ENCODE results near the gene PLEKHG3.

PLEKHG3 gene

DNA sequence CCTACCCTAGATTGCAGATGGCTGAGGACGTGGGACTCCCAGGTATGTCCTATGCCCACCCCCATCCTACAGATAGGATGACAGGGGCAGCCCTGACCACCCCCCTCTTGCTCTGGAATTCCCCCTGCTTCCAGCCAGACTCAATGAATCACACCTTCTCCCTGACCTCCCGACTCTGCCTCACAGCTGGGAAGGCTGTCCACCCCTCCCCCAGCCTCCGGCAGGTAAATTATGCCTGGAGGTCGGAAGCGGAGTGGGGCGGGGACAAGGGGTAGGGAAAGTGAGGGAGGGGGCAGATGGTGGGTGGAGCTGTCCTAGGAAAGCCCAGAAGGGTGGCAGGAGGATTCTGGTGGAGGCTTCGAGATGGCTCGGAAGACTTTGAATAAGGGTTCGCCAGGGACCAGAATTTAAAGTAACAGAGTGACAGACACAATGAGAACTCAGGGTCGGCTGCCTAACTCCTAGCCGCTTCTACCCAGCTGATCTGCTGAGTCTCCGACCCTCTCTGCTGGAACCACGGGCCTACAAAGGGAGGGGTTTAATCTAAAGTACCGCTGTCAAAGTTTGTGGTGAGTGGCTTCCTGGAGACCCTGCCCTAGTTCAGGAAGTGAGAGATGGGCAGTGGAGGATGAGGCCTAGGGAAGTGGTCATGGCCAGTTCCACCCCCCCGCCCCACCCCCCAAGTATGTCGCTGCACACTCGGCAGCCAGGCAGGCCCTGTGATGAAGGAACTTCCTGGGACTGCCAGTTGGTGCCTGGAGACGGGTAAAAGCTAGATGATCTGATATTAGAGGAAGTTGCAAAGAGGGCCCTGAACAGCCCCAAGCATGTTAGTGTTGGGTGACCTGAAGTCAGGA, 4.2 kb downstream of the PLEKHG3 start:
- peak; percentile 85 for DNase-seq

DNA sequence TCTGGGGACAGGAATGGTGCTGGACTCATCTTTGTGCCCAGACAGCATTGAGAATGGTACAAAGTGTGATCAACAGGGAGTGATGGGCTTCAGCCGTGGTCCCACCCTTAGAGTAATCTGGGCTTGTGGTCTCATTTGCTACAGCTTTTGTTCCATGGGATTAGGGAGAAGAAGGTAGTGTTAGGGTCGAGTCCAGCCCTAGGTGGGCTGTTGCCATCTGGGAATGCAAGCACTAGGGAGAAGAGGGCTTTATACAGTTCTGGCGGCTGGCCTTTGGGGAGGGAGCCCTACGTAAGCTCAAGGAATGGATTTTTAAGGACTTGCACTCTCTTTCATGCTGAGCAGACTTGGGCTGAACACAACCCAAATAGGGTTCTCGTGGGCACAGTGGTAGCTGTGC, 4.9 kb downstream of the PLEKHG3 start:
- DNase-seq: no peak

DNA sequence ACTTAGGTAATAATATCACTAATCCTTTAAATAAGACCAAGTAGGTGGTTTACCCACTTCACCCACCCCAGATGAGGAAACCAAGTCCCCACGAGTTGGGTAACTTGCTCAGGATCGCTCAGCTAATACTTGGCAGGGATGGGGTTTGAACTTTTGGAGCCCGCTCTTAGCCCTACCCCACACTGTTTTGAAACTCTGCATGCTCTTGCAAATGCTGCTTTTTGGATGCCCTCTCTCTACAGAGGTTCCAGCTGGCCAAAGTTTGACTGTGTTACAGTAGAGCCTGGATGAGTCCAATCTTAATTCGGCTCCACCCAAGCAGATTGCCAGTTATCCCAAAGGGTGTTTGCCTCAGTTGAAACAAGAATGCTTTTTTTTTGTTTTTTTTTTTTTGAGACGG, 6.8 kb downstream of the PLEKHG3 start:
- DNase-seq: no peak

DNA sequence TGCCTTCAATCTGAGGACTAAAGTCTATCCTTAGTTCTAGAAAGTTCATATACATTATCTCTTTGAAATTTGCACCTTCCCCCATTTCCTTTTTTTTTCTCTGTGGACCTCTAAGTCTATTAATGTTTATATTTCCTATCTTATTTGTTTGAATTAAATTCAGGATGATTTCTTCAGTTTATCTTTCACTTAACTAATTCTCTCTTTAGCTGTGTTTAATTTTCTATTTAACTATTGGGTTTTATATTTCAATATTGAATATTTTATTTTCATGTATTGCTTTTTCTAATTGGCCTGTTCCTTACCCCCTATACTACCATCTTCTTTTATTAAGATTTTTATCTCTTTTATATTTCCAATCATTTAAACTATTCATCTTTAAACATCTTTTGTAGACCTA, 9.5 kb downstream of the PLEKHG3 start:
- no peak for DNase-seq

- DNase-seq: no peak
These were observed 10.3 kb downstream of the PLEKHG3 start for GRCh38 chr14:64714432-64715025.

DNA sequence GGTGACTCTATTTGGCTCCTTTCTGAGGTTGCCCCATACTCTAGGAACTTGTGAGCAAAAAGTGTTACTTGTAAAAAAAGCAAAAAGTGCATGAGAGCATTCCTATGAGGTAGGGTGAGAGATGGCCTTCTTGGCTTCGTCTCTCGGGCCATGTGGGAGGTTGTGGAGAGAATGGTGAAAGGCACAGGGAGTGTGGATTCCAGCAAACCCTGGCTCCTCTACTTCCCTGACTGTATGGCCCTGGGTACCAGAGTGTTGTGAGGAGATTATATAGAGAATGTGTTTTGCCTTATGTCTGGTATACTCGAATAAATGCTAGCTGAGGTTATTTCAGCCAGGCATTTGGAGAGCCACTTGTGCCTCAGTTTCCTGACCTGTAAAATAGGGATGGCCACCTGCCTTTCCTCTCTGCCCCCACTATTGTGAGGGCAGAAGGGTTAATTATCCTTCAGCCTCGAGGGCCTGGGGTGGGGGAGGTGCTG, 11.0 kb downstream of the PLEKHG3 start:
- no peak for DNase-seq

- DNase-seq: peak; percentile 43
These were observed 11.6 kb downstream of the PLEKHG3 start for GRCh38 chr14:64715628-64716412.

- DNase-seq: peak; percentile 79
These were observed 13.6 kb downstream of the PLEKHG3 start for GRCh38 chr14:64717870-64718269.

DNA sequence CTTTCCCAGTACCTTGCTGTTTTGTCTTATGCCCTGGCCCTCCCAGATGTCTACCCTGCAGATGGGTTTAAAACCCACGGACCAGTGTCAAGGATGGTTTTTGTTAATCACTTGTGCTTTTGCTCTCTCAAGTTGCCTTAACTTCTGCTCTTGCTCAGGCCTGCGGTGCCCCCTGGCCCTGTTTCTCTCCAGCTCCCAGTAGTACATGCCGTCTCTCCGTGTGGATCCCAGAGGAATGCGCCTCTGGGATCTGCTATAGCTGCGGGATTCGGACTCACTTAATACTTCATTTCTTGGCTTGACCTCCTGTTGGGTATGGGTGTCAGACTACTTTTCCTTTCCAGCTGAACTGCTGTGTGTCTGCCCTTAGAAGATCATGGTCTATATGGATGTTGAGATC, 14.5 kb downstream of the PLEKHG3 start:
- no peak for DNase-seq

DNA sequence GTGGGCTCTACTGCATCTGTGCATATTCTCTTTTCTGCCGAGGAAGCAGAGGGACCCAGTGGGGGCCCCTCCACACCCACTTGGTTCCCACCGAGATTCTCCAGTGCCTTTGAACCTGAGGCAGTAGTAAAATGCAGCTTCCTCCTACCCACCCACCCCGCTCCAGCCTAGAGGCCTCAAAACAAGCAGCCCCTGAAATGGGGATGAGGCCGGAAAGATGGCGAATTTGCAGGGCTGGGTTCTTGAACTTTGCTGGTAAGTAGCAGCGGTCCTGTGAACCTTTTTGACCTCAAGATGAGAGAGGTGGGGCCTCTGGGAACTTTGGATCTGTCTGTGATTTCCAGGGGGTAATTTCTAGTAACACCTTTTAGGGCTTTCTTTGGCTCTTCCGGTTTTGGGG, 15.4 kb downstream of the PLEKHG3 start:
- no peak for DNase-seq

- peak; percentile 89 for DNase-seq
These were observed 15.9 kb downstream of the PLEKHG3 start for GRCh38 chr14:64720131-64720576.

DNA sequence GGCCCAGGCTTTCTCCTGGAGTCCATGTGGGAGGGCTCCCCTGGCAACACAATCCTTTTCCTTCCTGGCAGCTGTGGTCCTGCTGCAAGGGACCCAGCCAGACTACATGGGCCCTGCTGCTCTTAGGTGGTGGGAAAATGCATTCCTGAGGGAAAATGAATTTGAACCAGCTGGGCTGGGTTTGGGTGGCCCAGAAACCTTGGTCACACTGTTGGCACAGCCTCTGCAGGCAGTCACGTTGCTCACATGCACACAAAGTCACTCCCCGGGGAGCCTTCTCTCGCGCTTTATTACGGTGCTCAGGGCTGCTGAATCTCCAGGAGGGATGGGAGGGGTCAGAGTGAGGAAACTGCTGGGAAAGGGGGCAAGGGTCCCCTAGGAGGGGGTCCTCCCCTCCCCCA, 17.2 kb downstream of the PLEKHG3 start:
- peak; percentile 81 for DNase-seq

GRCh38 chr14:64721899-64722298, 17.7 kb downstream of the PLEKHG3 start:
- DNase-seq: no peak

DNA sequence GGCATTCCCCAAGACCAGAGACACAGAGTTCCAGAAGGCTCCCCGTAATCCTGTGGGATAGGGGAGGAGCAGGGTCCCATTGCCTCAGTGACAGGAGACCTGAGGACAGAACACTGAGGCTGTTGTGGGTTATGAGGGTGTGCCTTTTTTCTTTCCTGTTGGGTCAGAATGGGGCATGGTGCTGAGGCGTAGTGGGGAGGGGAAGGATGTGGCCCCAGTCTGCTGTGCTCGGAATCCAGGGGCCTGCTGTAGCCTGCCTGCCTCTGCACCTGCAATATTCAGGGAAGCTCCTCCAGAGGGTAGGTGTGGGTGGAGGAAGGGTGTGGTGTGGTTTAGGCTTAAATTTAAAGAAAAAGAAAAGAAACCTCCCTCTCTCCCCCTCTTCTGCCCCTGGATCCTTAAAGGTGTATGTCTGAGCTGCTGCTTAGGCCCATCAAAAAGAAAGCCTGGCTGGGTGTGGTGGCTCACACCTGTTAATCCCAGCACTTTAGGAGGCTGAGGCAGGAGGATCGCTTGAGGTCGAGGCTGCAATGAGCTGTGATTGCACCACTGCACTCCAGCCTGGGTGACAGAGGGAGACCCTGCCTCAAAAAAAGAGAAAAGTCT, 18.7 kb downstream of the PLEKHG3 start:
- DNase-seq: no peak

GRCh38 chr14:64723691-64724577, 19.7 kb downstream of the PLEKHG3 start:
- DNase-seq: peak; percentile 81

DNA sequence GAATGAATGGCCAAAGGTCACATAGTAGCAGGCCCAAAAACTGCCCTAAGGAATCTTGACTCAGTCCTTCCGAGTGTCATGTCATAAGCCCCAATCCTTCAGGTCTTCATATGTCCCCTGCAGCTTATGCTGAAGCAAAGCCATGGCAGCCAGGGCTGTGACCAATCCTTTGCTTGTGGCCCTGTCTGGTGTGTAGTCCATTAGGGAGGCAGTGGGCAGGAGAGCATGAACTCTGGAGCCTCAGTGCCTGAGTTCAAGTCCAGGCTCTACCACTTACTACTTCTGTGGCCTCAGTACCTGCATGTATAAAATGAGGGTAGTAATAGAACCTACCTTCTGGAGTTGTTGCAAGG, 20.3 kb downstream of the PLEKHG3 start:
- DNase-seq: peak; percentile 34

GRCh38 chr14:64725261-64725815, 21.1 kb downstream of the PLEKHG3 start:
- DNase-seq: peak; percentile 96

- peak; percentile 69 for DNase-seq
These were observed 21.8 kb downstream of the PLEKHG3 start for GRCh38 chr14:64725879-64726584.

DNA sequence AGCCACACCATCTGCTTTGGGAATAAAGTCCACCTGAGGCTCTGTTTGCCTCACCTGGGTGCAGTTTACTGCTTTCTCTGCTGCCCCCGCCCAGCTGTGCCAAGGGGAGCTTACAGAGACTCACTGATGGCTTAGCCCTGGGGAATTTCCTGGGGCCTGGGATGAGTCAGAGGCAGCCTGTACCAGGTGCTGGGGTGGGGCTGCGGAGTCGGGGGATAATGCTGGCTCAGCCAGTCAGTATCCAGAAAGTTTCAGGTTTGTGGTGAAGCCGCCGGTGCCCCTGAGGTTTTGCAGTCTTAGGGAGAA, 22.3 kb downstream of the PLEKHG3 start:
- peak; percentile 99 for DNase-seq

- DNase-seq: no peak
These were observed 23.4 kb downstream of the PLEKHG3 start for GRCh38 chr14:64727551-64728071.

- DNase-seq: no peak
These were observed 23.9 kb downstream of the PLEKHG3 start for GRCh38 chr14:64728106-64728505.

Data from NCI-H69 (cell line).